ENCODE measurements around the gene PTPRQ.
"Not testable (repeated sequence)": the region's sequence is repeated elsewhere in the genome, so short reads cannot be mapped to it uniquely, and the experiment has no call there.

Gene PTPRQ

GRCh38 chr12:80472236-80472635 lies 28.2 kb downstream of the PTPRQ start:
- TF ChIP-seq CTCF (IDR thresholded peaks at IDR 0.05; ENCODE audit: low read depth, low read length): no peak
- no peak overlapping the region for H3K4me3 ChIP-seq (ENCODE audit: low read depth, low read length)

GRCh38 chr12:80472911-80473500 lies 29.0 kb downstream of the PTPRQ start:
- H3K4me3 ChIP-seq (ENCODE audit: low read depth, low read length): no peak overlapping the region
- TF ChIP-seq CTCF (IDR thresholded peaks at IDR 0.05; ENCODE audit: low read depth, low read length): peak; percentile 52; the same call in 1 of the 2 replicates

GRCh38 chr12:80477521-80478145 lies 33.6 kb downstream of the PTPRQ start:
- H3K4me3 ChIP-seq (ENCODE audit: low read depth, low read length): not testable (repeated sequence)

- H3K4me3 ChIP-seq (ENCODE audit: low read depth, low read length): no peak overlapping the region
Observed at GRCh38 chr12:80484746-80485145, 40.7 kb downstream of the PTPRQ start.

GRCh38 chr12:80485222-80485987 lies 41.4 kb downstream of the PTPRQ start:
- H3K4me3 ChIP-seq (ENCODE audit: low read depth, low read length): no peak overlapping the region
- TF ChIP-seq CTCF (IDR thresholded peaks at IDR 0.05; ENCODE audit: low read depth, low read length): no peak

More at GRCh38 chr12:80484746-80485145, 40.7 kb downstream of the PTPRQ start:
- TF ChIP-seq CTCF (IDR thresholded peaks at IDR 0.05; ENCODE audit: low read depth, low read length): no peak

GRCh38 chr12:80490329-80490728 lies 46.3 kb downstream of the PTPRQ start:
- no peak overlapping the region for H3K4me3 ChIP-seq (ENCODE audit: low read depth, low read length)
- no peak for TF ChIP-seq CTCF (IDR thresholded peaks at IDR 0.05; ENCODE audit: low read depth, low read length)

GRCh38 chr12:80491166-80491565 lies 47.1 kb downstream of the PTPRQ start:
- TF ChIP-seq CTCF (IDR thresholded peaks at IDR 0.05; ENCODE audit: low read depth, low read length): no peak
- no peak overlapping the region for H3K4me3 ChIP-seq (ENCODE audit: low read depth, low read length)

All from WI38 (cell line).